Sigmoid colon (tissue), 4 donors: ENCODE results near the gene ABCB10.

Experiments used
- POLR2A ChIP-seq, 2 donors: fragments of 450-650 bp; IDR thresholded peaks; one replicate each; pipeline ENCODE4 v1.6.1; 2016; ENCODE audit warnings: antibody characterized with exemption in 2 of 2, mild to moderate bottlenecking in 2 of 2, moderate library complexity in 2 of 2
- POLR2AphosphoS5 ChIP-seq, 4 donors: sonication (generic); formaldehyde crosslinking; IDR thresholded peaks; one replicate each; pipeline ENCODE4 v1.6.1; 2017; ENCODE audit warnings: antibody characterized with exemption in 4 of 4
- TF ChIP-seq, protein P1 (sequence below), 4 experiments: fragments of 450-650 bp in 3 of 4; fragments of 200-600 bp in 1 of 4; IDR thresholded peaks; one replicate each; pipeline ENCODE4 v1.5.1; 2016 to 2019; ENCODE audit warnings: antibody characterized with exemption in 4 of 4, mild to moderate bottlenecking in 3 of 4, moderate library complexity in 2 of 4

DNA sequence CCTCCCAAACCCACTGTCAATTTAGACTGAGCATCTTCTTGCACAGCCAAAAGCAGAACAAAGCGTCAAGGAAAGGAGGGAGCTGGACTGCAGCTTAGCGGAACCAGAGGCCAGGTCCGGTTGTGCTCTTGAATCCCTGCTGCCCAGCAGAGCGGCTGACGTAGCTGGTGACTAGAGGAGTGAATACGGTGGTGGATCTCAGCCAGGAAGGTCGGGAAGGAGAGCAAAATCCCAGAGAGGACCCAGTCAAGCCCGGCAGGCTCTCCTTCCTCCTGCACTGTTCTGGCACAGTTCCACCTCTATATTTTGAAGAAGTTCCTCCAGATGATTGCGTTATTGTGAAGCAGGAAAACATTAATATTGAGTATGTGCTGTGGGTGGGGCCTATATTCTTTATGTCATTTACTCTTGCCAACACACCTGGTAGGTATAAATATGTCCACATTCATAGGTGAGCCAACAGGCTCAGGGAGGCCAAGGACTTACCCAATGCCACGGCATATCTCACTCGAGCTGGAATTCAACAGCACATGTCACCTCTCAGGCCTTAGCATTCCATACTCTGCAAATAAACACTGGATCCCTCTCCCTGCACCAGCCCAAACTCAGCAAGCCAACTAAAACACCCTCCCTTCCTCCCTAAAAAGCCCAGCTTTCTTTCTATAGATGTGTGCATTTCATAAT, 23.6 kb upstream of the ABCB10 start:
- no peak for TF ChIP-seq POLR2A (IDR thresholded peaks at IDR 0.05)
- TF ChIP-seq, protein P1, sequence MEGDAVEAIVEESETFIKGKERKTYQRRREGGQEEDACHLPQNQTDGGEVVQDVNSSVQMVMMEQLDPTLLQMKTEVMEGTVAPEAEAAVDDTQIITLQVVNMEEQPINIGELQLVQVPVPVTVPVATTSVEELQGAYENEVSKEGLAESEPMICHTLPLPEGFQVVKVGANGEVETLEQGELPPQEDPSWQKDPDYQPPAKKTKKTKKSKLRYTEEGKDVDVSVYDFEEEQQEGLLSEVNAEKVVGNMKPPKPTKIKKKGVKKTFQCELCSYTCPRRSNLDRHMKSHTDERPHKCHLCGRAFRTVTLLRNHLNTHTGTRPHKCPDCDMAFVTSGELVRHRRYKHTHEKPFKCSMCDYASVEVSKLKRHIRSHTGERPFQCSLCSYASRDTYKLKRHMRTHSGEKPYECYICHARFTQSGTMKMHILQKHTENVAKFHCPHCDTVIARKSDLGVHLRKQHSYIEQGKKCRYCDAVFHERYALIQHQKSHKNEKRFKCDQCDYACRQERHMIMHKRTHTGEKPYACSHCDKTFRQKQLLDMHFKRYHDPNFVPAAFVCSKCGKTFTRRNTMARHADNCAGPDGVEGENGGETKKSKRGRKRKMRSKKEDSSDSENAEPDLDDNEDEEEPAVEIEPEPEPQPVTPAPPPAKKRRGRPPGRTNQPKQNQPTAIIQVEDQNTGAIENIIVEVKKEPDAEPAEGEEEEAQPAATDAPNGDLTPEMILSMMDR (IDR thresholded peaks at IDR 0.05): no peak
- TF ChIP-seq POLR2AphosphoS5 (IDR thresholded peaks at IDR 0.05): peak in 2 of 4 donors; percentile 22 to 46
